Astrocyte (in vitro differentiated cells and primary cell): ENCODE data around the gene GPR37L1. TPM values are rescaled to one million over a fixed set of nuclear protein-coding genes. Genes with fewer than 3 reads are reported as not detected.
A peak's percentile ranks its signal among the peaks of the same experiment; 100 is the strongest.

Source experiments
- DNase-seq: peaks from one replicate; pipeline ENCODE4 v3.0.0-alpha.2; 2010; ENCODE audit warnings: low read depth
- FAIRE-seq: peaks from 2 replicates; lab custom pipeline; 2011; peaks lifted over from hg19 to GRCh38; lab: Jason Lieb, UNC
- H2AFZ ChIP-seq: 2 replicates; pipeline ENCODE4 v1.6.0; 2012; ENCODE audit warnings: low read depth, low read length, inconsistent platforms
- H3K27ac ChIP-seq: 2 replicates; pipeline ENCODE4 v1.5.1; 2011; ENCODE audit warnings: low read depth, low read length, inconsistent platforms
- H3K27me3 ChIP-seq: 2 replicates; pipeline ENCODE4 v1.6.0; 2011; ENCODE audit warnings: low read length, inconsistent platforms; ENCODE audit not compliant: insufficient read depth
- H3K36me3 ChIP-seq: 2 replicates; pipeline ENCODE4 v1.5.1; 2011; ENCODE audit warnings: low read length, inconsistent platforms; ENCODE audit not compliant: insufficient read depth
- H3K4me1 ChIP-seq: 2 replicates; pipeline ENCODE4 v1.5.1; 2011; ENCODE audit warnings: low read length, inconsistent platforms; ENCODE audit not compliant: insufficient read depth
- H3K4me2 ChIP-seq: 2 replicates; pipeline ENCODE4 v1.6.0; 2012; ENCODE audit warnings: low read length, inconsistent platforms
- H3K4me3 ChIP-seq: 2 replicates; pipeline ENCODE4 v1.5.1; 2011; ENCODE audit warnings: low read depth, mild to moderate bottlenecking, low read length, inconsistent platforms; ENCODE audit not compliant: insufficient read depth
- H3K79me2 ChIP-seq: 2 replicates; pipeline ENCODE4 v1.6.0; 2012; ENCODE audit warnings: mild to moderate bottlenecking, low read length, inconsistent platforms; ENCODE audit not compliant: insufficient read depth
- H3K9ac ChIP-seq: 2 replicates; pipeline ENCODE4 v1.6.0; 2012; ENCODE audit warnings: mild to moderate bottlenecking, low read length, inconsistent platforms
- H3K9me3 ChIP-seq: 2 replicates; pipeline ENCODE4 v1.5.1; 2012; ENCODE audit warnings: low read depth, mild to moderate bottlenecking, low read length, inconsistent platforms; ENCODE audit not compliant: insufficient read depth
- H4K20me1 ChIP-seq: 2 replicates; pipeline ENCODE4 v1.6.0; 2012; ENCODE audit warnings: low read length, inconsistent platforms; ENCODE audit not compliant: insufficient read depth
- H3K27ac Mint-ChIP-seq: one replicate; pipeline ENCODE4 v1.8.0; 2021; ENCODE audit warnings: mild to moderate bottlenecking, mixed read lengths; ENCODE audit not compliant: unreplicated experiment
- H3K27me3 Mint-ChIP-seq: one replicate; pipeline ENCODE4 v1.8.0; 2021; ENCODE audit warnings: low read depth, mixed read lengths; ENCODE audit not compliant: unreplicated experiment
- H3K36me3 Mint-ChIP-seq: one replicate; pipeline ENCODE4 v1.8.0; 2021; ENCODE audit warnings: low read depth, mixed read lengths; ENCODE audit not compliant: unreplicated experiment
- H3K4me1 Mint-ChIP-seq: one replicate; pipeline ENCODE4 v1.8.0; 2021; ENCODE audit warnings: low read depth, mixed read lengths; ENCODE audit not compliant: unreplicated experiment
- H3K4me3 Mint-ChIP-seq: one replicate; pipeline ENCODE4 v1.8.0; 2021; ENCODE audit warnings: mild to moderate bottlenecking, moderate library complexity, mixed read lengths; ENCODE audit not compliant: unreplicated experiment
- H3K9me3 Mint-ChIP-seq: one replicate; pipeline ENCODE4 v1.8.0; 2021; ENCODE audit warnings: mild to moderate bottlenecking, mixed read lengths; ENCODE audit not compliant: unreplicated experiment
- EZH2 ChIP-seq: IDR thresholded peaks from 2 replicates; pipeline ENCODE4 v1.6.1; 2012; ENCODE audit warnings: mild to moderate bottlenecking, low read length, inconsistent platforms; ENCODE audit not compliant: insufficient read depth
- total RNA-seq: library from RNA; stranded (reverse); gene quantifications from 2 replicates; pipeline ENCODE4 v1.2.1, GENCODE V29; 2021
- TF ChIP-seq, protein P1 (sequence below): IDR thresholded peaks from 2 replicates; pipeline ENCODE4 v1.5.1; 2011; ENCODE audit warnings: low read depth, mild to moderate bottlenecking, inconsistent platforms, low read length, moderate library complexity; ENCODE audit not compliant: insufficient read depth

The GPR37L1 gene
- total RNA-seq, 1 donor from 2014 or later = not detected

DNA sequence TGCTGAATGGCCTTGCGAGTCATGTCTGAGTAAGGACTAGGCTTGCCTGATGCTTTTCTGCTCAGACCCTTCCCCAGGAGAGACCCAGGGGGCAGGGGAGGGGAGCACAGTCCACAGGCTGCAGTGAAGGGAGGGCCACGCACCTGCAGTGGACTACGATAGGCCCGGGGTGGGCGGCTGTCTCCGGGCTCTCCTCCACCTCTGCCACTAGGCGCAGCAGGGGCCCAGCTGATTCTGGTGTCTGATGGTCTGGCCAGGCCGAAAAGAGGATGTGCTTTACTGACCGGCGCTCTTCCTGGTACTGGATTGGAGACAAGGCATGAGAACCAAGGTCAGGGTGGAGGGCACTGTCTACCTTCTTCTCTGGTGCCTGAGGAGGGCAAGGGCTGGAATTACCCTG is 29.7 kb downstream of the GPR37L1 start:
- Mint-ChIP-seq H3K4me3 (no peak overlapping the region), H3K9me3 (peaks cover 3% of the 10 kb centered on the region), H3K4me1 (peaks cover 17% of the 10 kb centered on the region), H3K27me3 (peaks cover 7% of the 10 kb centered on the region), H3K27ac (no peak overlapping the region), H3K36me3 (no peaks in the 10 kb centered on the region)
- Histone ChIP-seq H3K4me2 (no peak overlapping the region), H2AFZ (no peak overlapping the region), H3K27ac (no peak overlapping the region), H4K20me1 (no peaks in the 10 kb centered on the region), H3K4me1 (peaks cover 5% of the 10 kb centered on the region), H3K9me3 (no peaks in the 10 kb centered on the region), H3K36me3 (no peaks in the 10 kb centered on the region), H3K4me3 (no peak overlapping the region), H3K9ac (no peak overlapping the region), H3K27me3 (peaks cover 2% of the 10 kb centered on the region), H3K79me2 (no peaks in the 10 kb centered on the region)
- TF ChIP-seq EZH2 = no peak
- TF ChIP-seq, protein P1, sequence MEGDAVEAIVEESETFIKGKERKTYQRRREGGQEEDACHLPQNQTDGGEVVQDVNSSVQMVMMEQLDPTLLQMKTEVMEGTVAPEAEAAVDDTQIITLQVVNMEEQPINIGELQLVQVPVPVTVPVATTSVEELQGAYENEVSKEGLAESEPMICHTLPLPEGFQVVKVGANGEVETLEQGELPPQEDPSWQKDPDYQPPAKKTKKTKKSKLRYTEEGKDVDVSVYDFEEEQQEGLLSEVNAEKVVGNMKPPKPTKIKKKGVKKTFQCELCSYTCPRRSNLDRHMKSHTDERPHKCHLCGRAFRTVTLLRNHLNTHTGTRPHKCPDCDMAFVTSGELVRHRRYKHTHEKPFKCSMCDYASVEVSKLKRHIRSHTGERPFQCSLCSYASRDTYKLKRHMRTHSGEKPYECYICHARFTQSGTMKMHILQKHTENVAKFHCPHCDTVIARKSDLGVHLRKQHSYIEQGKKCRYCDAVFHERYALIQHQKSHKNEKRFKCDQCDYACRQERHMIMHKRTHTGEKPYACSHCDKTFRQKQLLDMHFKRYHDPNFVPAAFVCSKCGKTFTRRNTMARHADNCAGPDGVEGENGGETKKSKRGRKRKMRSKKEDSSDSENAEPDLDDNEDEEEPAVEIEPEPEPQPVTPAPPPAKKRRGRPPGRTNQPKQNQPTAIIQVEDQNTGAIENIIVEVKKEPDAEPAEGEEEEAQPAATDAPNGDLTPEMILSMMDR = no peak
- no peak for DNase-seq
- no peak for FAIRE-seq

DNA sequence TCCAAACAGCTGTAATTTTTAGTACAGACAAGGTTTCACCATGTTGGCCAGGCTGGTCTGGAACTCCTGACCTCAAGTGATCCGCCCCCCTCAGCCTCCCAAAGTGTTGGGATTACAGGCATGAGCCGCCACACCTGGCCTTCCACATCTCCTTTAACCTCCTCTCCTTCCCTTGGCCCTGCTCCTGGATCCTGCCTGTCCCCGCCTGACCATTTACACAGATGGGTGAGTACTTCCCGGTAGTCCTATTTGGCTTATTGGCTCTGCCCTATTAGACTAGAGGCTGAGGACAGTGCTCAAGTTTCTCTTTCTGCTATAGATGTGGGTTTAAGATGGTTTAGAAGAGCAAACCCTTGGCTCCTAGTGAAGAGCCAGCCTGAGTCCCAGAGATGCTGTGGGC is 30.6 kb downstream of the GPR37L1 start:
- H3K4me3 ChIP-seq = no peak overlapping the region
- H3K27me3 ChIP-seq = peaks cover 2% of the 10 kb centered on the region
- H3K4me2 ChIP-seq = no peak overlapping the region
- no peaks in the 10 kb centered on the region for H4K20me1 ChIP-seq
- H3K79me2 ChIP-seq = no peaks in the 10 kb centered on the region
- H3K27ac ChIP-seq = no peak overlapping the region
- H3K9me3 ChIP-seq = no peaks in the 10 kb centered on the region
- peaks cover 7% of the 10 kb centered on the region for H3K27me3 Mint-ChIP-seq
- H3K4me3 Mint-ChIP-seq = no peak overlapping the region
- FAIRE-seq (no peak), DNase-seq (no peak)
- peaks cover 3% of the 10 kb centered on the region for H3K9me3 Mint-ChIP-seq
- no peak overlapping the region for H2AFZ ChIP-seq
- no peak overlapping the region for H3K9ac ChIP-seq
- peak overlapping the region; percentile 34 for H3K27ac Mint-ChIP-seq
- H3K36me3 ChIP-seq = no peaks in the 10 kb centered on the region
- peaks cover 17% of the 10 kb centered on the region for H3K4me1 Mint-ChIP-seq
- no peaks in the 10 kb centered on the region for H3K36me3 Mint-ChIP-seq
- TF ChIP-seq, protein P1 = no peak
- TF ChIP-seq EZH2 = no peak
- peaks cover 5% of the 10 kb centered on the region for H3K4me1 ChIP-seq

DNA sequence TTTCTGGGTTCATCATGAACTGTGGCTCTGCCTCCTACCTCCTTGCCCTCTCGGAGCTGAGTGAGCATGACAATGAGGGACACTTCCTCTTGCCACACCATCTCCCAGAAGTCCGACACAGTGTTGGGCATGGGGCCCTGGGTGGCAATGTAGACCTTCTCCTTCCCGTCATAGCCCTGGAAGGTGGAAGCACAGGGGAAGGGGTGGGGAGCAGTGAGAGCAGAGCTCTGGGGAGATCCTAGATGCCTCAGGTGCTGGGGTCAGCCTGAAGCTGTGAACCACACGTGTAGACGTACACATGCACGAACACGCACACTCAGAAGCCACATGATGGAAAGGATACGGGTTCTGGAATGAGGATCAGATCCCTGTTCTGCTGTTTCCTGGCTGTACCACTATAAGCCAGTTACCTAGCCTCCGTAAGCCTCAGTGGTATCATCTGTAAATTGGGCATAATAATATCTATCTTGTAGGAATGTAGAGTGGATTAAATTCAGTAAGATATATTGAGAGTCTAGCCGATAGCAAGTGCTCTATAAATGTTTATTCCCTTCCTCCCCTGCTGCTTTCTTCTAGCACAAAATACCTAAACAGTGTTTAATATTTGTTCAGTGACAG is 31.5 kb downstream of the GPR37L1 start:
- no peaks in the 10 kb centered on the region for H3K36me3 Mint-ChIP-seq
- peaks cover 5% of the 10 kb centered on the region for H3K4me1 ChIP-seq
- H3K4me3 Mint-ChIP-seq = no peak overlapping the region
- no peaks in the 10 kb centered on the region for H3K9me3 ChIP-seq
- no peak for DNase-seq
- no peak overlapping the region for H3K4me2 ChIP-seq
- H3K4me1 Mint-ChIP-seq = peaks cover 17% of the 10 kb centered on the region
- H2AFZ ChIP-seq = no peak overlapping the region
- peak overlapping the region; percentile 79 for H3K27ac Mint-ChIP-seq
- H3K27me3 ChIP-seq = peaks cover 2% of the 10 kb centered on the region
- peaks cover 3% of the 10 kb centered on the region for H3K9me3 Mint-ChIP-seq
- H3K27me3 Mint-ChIP-seq = peaks cover 7% of the 10 kb centered on the region
- no peak overlapping the region for H3K4me3 ChIP-seq
- no peak overlapping the region for H3K9ac ChIP-seq
- H3K27ac ChIP-seq = no peak overlapping the region
- FAIRE-seq = no peak
- H3K79me2 ChIP-seq = no peaks in the 10 kb centered on the region
- TF ChIP-seq EZH2 = no peak
- TF ChIP-seq, protein P1 = no peak
- H4K20me1 ChIP-seq = no peaks in the 10 kb centered on the region
- no peaks in the 10 kb centered on the region for H3K36me3 ChIP-seq
